Activated CD8-positive, alpha-beta memory T cell treated with anti-CD3 and anti-CD28 coated beads, Interleukin-2, amount 50 U/mL, for 1 hour (primary cell): Measurements from ENCODE around the gene TJAP1.

Source experiments
- DNase-seq: peaks from one replicate; pipeline ENCODE4 v3.0.0-alpha.2; 2020; ENCODE audit errors: extremely low read depth

The TJAP1 gene

GRCh38 chr6:43504756-43505593, 27.6 kb downstream of the TJAP1 start:
- DNase-seq: no peak

GRCh38 chr6:43505718-43506117, 28.3 kb downstream of the TJAP1 start:
- DNase-seq: no peak

- no peak for DNase-seq
Observed at GRCh38 chr6:43506171-43506570, 28.8 kb downstream of the TJAP1 start.

- DNase-seq: peak; percentile 45
Observed at GRCh38 chr6:43506667-43507471, 29.5 kb downstream of the TJAP1 start.

GRCh38 chr6:43508481-43509141, 31.2 kb downstream of the TJAP1 start:
- DNase-seq: no peak

GRCh38 chr6:43509142-43509983, 32.0 kb downstream of the TJAP1 start:
- no peak for DNase-seq

GRCh38 chr6:43509984-43510826, 32.8 kb downstream of the TJAP1 start, which contains the start of gene LRRC73:
Gene LRRC73 (minus strand): TSS chr6:43510346. CDS start chr6:43509785, 561 bp downstream.
- peak; percentile 29 for DNase-seq

- no peak for DNase-seq
Observed at GRCh38 chr6:43510827-43511163, 33.4 kb downstream of the TJAP1 start.

- no peak for DNase-seq
Observed at GRCh38 chr6:43511824-43512415, 34.5 kb downstream of the TJAP1 start.

GRCh38 chr6:43515808-43516207, 38.4 kb downstream of the TJAP1 start:
- DNase-seq: no peak

- no peak for DNase-seq
Observed at GRCh38 chr6:43516367-43516696, 39.0 kb downstream of the TJAP1 start.

GRCh38 chr6:43516697-43517504, 39.5 kb downstream of the TJAP1 start, which contains the start of the genes POLR1C and YIPF3:
Gene POLR1C (plus strand): TSS chr6:43517089. CDS start chr6:43517110, 21 bp downstream.
Gene YIPF3 (minus strand): TSS chr6:43516926. CDS start chr6:43516807, 119 bp downstream.
- peak; percentile 95 for DNase-seq

- no peak for DNase-seq
Observed at GRCh38 chr6:43517505-43518357, 40.4 kb downstream of the TJAP1 start.

- no peak for DNase-seq
Observed at GRCh38 chr6:43520097-43520496, 42.7 kb downstream of the TJAP1 start.

GRCh38 chr6:43521836-43522235, 44.5 kb downstream of the TJAP1 start:
- DNase-seq: no peak

GRCh38 chr6:43522547-43523261, 45.3 kb downstream of the TJAP1 start:
- DNase-seq: no peak

GRCh38 chr6:43523284-43523683, 45.9 kb downstream of the TJAP1 start:
- DNase-seq: no peak
